Kidney (tissue), 14 donors: ENCODE results near the gene SPHKAP. TPM values are rescaled to one million over a fixed set of nuclear protein-coding genes. Genes with fewer than 3 reads are reported as not detected.

Experiments
- DNase-seq, 5 donors: peaks; one replicate each; pipeline ENCODE4 v3.0.0-alpha.2; 2013 to 2020
- FAIRE-seq: peaks from 2 replicates; lab custom pipeline; 2012; peaks lifted over from hg19 to GRCh38; lab: Jason Lieb, UNC
- H3K27ac ChIP-seq, 2 donors: one replicate each; pipeline ENCODE4 v1.7.0; 2013; ENCODE audit warnings: low read depth in 2 of 2, low read length in 2 of 2, inconsistent platforms in 1 of 2
- H3K27me3 ChIP-seq: one replicate; pipeline ENCODE4 v1.7.1; 2013; ENCODE audit warnings: low read length, inconsistent platforms; ENCODE audit not compliant: control insufficient read depth, insufficient read depth
- H3K36me3 ChIP-seq, 3 donors: one replicate each; pipeline versions ENCODE4 v1.7.0 to v1.7.1; 2013; ENCODE audit warnings: low read length in 3 of 3, control low read depth in 1 of 3, inconsistent platforms in 1 of 3; ENCODE audit not compliant: insufficient read depth in 3 of 3, control insufficient read depth in 2 of 3
- H3K4me1 ChIP-seq, 3 donors: one replicate each; pipeline versions ENCODE4 v1.7.0 to v1.7.1; 2013; ENCODE audit warnings: low read length in 3 of 3, inconsistent platforms in 1 of 3, low read depth in 1 of 3; ENCODE audit not compliant: control insufficient read depth in 2 of 3, insufficient read depth in 2 of 3
- H3K4me3 ChIP-seq, 3 donors: one replicate each; pipeline versions ENCODE4 v1.7.0 to v1.8.1; 2013; ENCODE audit warnings: low read length in 3 of 3, control low read depth in 1 of 3, inconsistent platforms in 1 of 3
- H3K9ac ChIP-seq, 3 donors: one replicate each; pipeline versions ENCODE4 v1.7.0 to v1.7.1; 2013; ENCODE audit warnings: low read length in 3 of 3, control low read depth in 1 of 3, inconsistent platforms in 1 of 3
- H3K9me3 ChIP-seq, 3 donors: one replicate each; pipeline versions ENCODE4 v1.7.0 to v1.7.1; 2013; ENCODE audit warnings: low read length in 3 of 3, control low read depth in 1 of 3, inconsistent platforms in 1 of 3; ENCODE audit not compliant: control insufficient read depth in 2 of 3, insufficient read depth in 1 of 3
- intact Hi-C: fragments of 100-400 bp; cut with DNase I; formaldehyde crosslinking; loops from one replicate; pipeline ENCODE4 v1.11.1; 2022
- polyA plus RNA-seq: library from polyadenylated mRNA; stranded (reverse); fragments of 350-450 nt; fragmentation: Illumina TruSeq; extraction: RNeasy Lipid Tissue Mini Kit (QIAGEN cat#74804); gene quantifications from one replicate; pipeline ENCODE4 v1.2.3, GENCODE V29; 2014; ENCODE audit warnings: low read depth, low replicate concordance; ENCODE audit not compliant: insufficient read depth
- total RNA-seq: library from RNA; stranded (reverse); fragmentation: NEBNext Ultra II Directional; extraction: Animal tissue kit (Norgen Biotek cat#: 25700); gene quantifications from one replicate; pipeline ENCODE4 v1.2.1, GENCODE V29; 2021
- TF ChIP-seq, protein P1 (sequence below): IDR thresholded peaks from 3 replicates; pipeline ENCODE4 v1.5.1; 2012; ENCODE audit warnings: mild to moderate bottlenecking, moderate library complexity, borderline replicate concordance; ENCODE audit not compliant: insufficient read depth; ENCODE audit errors: extremely low read depth
- donor health status: control.
- donor health status: control.
- donor health status: control.
- donor health status: control.
- donor health status: control.
- donor health status: DM: yes; HTN: yes; CAD: no.
- donor health status: Normal renal cell carcinoma (clear cell type).

The SPHKAP gene
- total and polyA plus RNA-seq, 2 donors from 2014 or later: 0.03 TPM; not detected in 1

DNA sequence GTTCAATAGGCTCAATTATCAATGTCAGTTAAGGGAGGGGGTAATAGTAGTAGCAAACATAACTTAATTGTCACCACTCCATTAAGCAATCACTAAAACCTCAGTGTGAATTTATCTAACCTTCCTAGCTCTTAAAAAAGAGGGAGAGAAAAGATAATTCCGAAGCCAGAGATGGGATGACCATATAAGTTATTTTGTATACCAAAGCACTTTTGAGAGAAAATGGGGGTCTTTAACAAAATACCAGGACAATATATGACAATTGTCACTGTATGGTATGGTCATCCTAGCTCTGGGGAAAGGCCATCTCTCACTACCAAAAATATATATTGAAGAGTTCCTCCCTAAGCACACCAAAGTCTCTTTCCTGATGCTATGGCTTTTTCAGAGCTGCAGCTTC lies 55.1 kb downstream of the SPHKAP start:
- Histone ChIP-seq H3K9ac (no peak overlapping the region), H3K36me3 (no peaks in the 10 kb centered on the region), H3K9me3 (no peaks in the 10 kb centered on the region), H3K27me3 (no peaks in the 10 kb centered on the region), H3K4me3 (no peak overlapping the region), H3K27ac (no peak overlapping the region), H3K4me1 (no peaks in the 10 kb centered on the region)
- FAIRE-seq (no peak), DNase-seq (no peak)
- TF ChIP-seq, protein P1, sequence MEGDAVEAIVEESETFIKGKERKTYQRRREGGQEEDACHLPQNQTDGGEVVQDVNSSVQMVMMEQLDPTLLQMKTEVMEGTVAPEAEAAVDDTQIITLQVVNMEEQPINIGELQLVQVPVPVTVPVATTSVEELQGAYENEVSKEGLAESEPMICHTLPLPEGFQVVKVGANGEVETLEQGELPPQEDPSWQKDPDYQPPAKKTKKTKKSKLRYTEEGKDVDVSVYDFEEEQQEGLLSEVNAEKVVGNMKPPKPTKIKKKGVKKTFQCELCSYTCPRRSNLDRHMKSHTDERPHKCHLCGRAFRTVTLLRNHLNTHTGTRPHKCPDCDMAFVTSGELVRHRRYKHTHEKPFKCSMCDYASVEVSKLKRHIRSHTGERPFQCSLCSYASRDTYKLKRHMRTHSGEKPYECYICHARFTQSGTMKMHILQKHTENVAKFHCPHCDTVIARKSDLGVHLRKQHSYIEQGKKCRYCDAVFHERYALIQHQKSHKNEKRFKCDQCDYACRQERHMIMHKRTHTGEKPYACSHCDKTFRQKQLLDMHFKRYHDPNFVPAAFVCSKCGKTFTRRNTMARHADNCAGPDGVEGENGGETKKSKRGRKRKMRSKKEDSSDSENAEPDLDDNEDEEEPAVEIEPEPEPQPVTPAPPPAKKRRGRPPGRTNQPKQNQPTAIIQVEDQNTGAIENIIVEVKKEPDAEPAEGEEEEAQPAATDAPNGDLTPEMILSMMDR: no peak
- intact Hi-C loops: no loop called here

DNA sequence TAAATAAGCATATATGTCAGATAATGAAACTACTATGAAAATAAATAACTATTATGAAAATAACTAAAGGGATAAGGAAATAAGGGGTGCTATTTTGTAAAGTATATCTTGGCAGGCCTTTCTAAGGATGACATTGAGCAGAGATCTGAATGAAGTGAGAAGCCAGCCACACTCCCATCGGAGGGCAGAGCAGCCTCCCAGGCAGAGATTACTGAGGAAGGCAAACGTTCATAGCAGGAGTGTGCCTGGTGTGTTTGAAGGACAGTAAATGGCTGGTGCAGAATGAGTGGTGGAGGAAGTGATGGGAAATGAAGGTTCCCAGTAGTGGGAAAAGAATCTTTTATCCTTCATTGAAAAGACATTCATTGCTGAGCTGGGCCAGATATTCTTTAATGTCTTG lies 62.5 kb downstream of the SPHKAP start:
- DNase-seq: no peak
- no peak overlapping the region for H3K9ac ChIP-seq
- TF ChIP-seq, protein P1: no peak
- no peaks in the 10 kb centered on the region for H3K36me3 ChIP-seq
- no peaks in the 10 kb centered on the region for H3K4me1 ChIP-seq
- FAIRE-seq: no peak
- H3K27me3 ChIP-seq: no peaks in the 10 kb centered on the region
- H3K9me3 ChIP-seq: no peaks in the 10 kb centered on the region
- H3K4me3 ChIP-seq: no peak overlapping the region
- no peak overlapping the region for H3K27ac ChIP-seq
- intact Hi-C loops: no loop called here

DNA sequence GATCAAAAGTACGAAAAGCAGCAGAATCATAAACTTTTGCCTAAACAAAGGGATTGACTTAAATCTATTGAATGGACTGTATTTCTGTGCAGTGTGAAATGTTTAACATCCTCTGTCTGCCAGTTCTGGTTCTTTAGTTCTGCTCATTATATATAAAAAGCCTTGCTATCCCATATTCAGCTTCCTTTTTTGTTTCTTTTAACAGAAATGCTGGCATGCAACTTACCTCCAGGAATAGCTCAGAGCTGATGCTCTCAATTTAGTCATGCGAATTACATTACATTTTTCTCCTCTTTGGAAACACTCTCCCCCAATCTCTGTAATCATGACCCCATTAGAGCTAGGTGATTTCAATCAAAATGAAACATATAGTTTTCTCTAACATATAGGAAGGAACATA lies 73.6 kb downstream of the SPHKAP start:
- H3K27ac ChIP-seq: no peak overlapping the region
- no peak overlapping the region for H3K4me3 ChIP-seq
- no peaks in the 10 kb centered on the region for H3K4me1 ChIP-seq
- no peak for FAIRE-seq
- H3K9me3 ChIP-seq: no peaks in the 10 kb centered on the region
- no peaks in the 10 kb centered on the region for H3K27me3 ChIP-seq
- intact Hi-C loops: no loop called here
- no peak overlapping the region for H3K9ac ChIP-seq
- TF ChIP-seq, protein P1: no peak
- no peak for DNase-seq
- H3K36me3 ChIP-seq: no peaks in the 10 kb centered on the region
